Mammary epithelial cell (primary cell): ENCODE measurements around the gene CHTOP.
"Not testable (repeated sequence)": the region's sequence is repeated elsewhere in the genome, so short reads cannot be mapped to it uniquely, and the experiment has no call there.

Experiments used
- EZH2 ChIP-seq: IDR thresholded peaks from 2 replicates; pipeline ENCODE4 v1.6.1; 2012; ENCODE audit warnings: low read length, inconsistent platforms, borderline replicate concordance
- TF ChIP-seq, protein P1 (sequence below), 2 donors: IDR thresholded peaks in 1 of 2; conservative IDR thresholded peaks in 1 of 2; 2 replicates each; pipeline ENCODE4 v1.5.1; 2011 to 2012; ENCODE audit warnings: inconsistent platforms in 2 of 2, low read length in 2 of 2, mild to moderate bottlenecking in 2 of 2, control low read depth in 1 of 2, low read depth in 1 of 2; ENCODE audit not compliant: insufficient read depth in 1 of 2; ENCODE audit errors: extremely low read depth in 1 of 2

GRCh38 chr1:153588033-153588432 is 45.8 kb upstream of the CHTOP start:
- TF ChIP-seq, protein P1, sequence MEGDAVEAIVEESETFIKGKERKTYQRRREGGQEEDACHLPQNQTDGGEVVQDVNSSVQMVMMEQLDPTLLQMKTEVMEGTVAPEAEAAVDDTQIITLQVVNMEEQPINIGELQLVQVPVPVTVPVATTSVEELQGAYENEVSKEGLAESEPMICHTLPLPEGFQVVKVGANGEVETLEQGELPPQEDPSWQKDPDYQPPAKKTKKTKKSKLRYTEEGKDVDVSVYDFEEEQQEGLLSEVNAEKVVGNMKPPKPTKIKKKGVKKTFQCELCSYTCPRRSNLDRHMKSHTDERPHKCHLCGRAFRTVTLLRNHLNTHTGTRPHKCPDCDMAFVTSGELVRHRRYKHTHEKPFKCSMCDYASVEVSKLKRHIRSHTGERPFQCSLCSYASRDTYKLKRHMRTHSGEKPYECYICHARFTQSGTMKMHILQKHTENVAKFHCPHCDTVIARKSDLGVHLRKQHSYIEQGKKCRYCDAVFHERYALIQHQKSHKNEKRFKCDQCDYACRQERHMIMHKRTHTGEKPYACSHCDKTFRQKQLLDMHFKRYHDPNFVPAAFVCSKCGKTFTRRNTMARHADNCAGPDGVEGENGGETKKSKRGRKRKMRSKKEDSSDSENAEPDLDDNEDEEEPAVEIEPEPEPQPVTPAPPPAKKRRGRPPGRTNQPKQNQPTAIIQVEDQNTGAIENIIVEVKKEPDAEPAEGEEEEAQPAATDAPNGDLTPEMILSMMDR (conservative IDR thresholded peaks at IDR 0.05 in 1 of 2, IDR thresholded peaks at IDR 0.05 in 1 of 2; ENCODE audit: extremely low read depth in 1 of 2, insufficient read depth in 1 of 2, low read depth in 1 of 2, low read length in 2 of 2): not testable (repeated sequence)
- not testable (repeated sequence) for TF ChIP-seq EZH2
